ENCODE measurements around the gene FBXO38.

GRCh38 chr5:148382961-148383360 is 797 bp upstream of the FBXO38 start:
- TF ChIP-seq YY1 (IDR thresholded peaks at IDR 0.05; ENCODE audit: low read depth), result no peak
- TF ChIP-seq, protein P1, sequence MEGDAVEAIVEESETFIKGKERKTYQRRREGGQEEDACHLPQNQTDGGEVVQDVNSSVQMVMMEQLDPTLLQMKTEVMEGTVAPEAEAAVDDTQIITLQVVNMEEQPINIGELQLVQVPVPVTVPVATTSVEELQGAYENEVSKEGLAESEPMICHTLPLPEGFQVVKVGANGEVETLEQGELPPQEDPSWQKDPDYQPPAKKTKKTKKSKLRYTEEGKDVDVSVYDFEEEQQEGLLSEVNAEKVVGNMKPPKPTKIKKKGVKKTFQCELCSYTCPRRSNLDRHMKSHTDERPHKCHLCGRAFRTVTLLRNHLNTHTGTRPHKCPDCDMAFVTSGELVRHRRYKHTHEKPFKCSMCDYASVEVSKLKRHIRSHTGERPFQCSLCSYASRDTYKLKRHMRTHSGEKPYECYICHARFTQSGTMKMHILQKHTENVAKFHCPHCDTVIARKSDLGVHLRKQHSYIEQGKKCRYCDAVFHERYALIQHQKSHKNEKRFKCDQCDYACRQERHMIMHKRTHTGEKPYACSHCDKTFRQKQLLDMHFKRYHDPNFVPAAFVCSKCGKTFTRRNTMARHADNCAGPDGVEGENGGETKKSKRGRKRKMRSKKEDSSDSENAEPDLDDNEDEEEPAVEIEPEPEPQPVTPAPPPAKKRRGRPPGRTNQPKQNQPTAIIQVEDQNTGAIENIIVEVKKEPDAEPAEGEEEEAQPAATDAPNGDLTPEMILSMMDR (IDR thresholded peaks at IDR 0.05), result no peak
- TF ChIP-seq, protein P2, sequence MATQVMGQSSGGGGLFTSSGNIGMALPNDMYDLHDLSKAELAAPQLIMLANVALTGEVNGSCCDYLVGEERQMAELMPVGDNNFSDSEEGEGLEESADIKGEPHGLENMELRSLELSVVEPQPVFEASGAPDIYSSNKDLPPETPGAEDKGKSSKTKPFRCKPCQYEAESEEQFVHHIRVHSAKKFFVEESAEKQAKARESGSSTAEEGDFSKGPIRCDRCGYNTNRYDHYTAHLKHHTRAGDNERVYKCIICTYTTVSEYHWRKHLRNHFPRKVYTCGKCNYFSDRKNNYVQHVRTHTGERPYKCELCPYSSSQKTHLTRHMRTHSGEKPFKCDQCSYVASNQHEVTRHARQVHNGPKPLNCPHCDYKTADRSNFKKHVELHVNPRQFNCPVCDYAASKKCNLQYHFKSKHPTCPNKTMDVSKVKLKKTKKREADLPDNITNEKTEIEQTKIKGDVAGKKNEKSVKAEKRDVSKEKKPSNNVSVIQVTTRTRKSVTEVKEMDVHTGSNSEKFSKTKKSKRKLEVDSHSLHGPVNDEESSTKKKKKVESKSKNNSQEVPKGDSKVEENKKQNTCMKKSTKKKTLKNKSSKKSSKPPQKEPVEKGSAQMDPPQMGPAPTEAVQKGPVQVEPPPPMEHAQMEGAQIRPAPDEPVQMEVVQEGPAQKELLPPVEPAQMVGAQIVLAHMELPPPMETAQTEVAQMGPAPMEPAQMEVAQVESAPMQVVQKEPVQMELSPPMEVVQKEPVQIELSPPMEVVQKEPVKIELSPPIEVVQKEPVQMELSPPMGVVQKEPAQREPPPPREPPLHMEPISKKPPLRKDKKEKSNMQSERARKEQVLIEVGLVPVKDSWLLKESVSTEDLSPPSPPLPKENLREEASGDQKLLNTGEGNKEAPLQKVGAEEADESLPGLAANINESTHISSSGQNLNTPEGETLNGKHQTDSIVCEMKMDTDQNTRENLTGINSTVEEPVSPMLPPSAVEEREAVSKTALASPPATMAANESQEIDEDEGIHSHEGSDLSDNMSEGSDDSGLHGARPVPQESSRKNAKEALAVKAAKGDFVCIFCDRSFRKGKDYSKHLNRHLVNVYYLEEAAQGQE (IDR thresholded peaks at IDR 0.05; ENCODE audit: low read depth, low read length), result no peak
